HepG2 (cell line): ENCODE data around the gene GAS1. TPM values are rescaled to one million over a fixed set of nuclear protein-coding genes. Genes with fewer than 3 reads are reported as not detected.

Source experiments
- ATAC-seq: fragments of 200-7000 bp; cut with Tn5 transposase; 3 replicates; pipeline ENCODE4 v1.9.1; 2020; ENCODE audit warnings: mild to moderate bottlenecking, moderate library complexity
- BruUV-seq: library from RNA; stranded (reverse); fragments of 400-500 nt; replicated peaks from 2 replicates; lab custom pipeline; 2021; lab: Mats Ljungman, UMichigan
- CTCF ChIA-PET: fragments of 300-600 bp; formaldehyde crosslinking; extraction: SDS; loops from one replicate; lab custom pipeline; 2021; ENCODE audit warnings: low total read pairs, inconsistent platforms, low intra/inter-chr PET ratio; lab: Yijun Ruan, JAX
- POLR2A ChIA-PET: fragments of 350-600 bp; sonication (Branson Sonifier 250); formaldehyde crosslinking; loops from one replicate; lab custom pipeline; 2020; ENCODE audit warnings: antibody characterized with exemption, inconsistent platforms; lab: Yijun Ruan, JAX
- DNase-seq: peaks from one replicate; pipeline ENCODE4 v3.0.0-alpha.2; 2015; ENCODE audit warnings: low spot score
- FAIRE-seq: peaks from 3 replicates; lab custom pipeline; 2011; peaks lifted over from hg19 to GRCh38; lab: Jason Lieb, UNC
- H2AFZ ChIP-seq: one replicate; pipeline ENCODE4 v1.6.1; 2011; ENCODE audit warnings: low read length, inconsistent platforms
- H3K27ac ChIP-seq: fragments of 300-600 bp; 3 replicates; pipeline ENCODE4 v1.8.0; 2011; ENCODE audit warnings: mixed run types, mild to moderate bottlenecking, mixed read lengths, low read length, inconsistent platforms; ENCODE audit not compliant: insufficient read depth; ENCODE audit errors: extremely low read length
- H3K27me3 ChIP-seq, 2 experiments: fragments of 200-600 bp in 1 of 2; 2 replicates in 1 of 2; 3 replicates in 1 of 2; pipeline versions ENCODE4 v1.6.0 to v1.8.0; 2011; ENCODE audit warnings: low read length in 2 of 2, mild to moderate bottlenecking in 2 of 2, moderate library complexity in 2 of 2, inconsistent platforms in 1 of 2; ENCODE audit not compliant: insufficient read depth in 2 of 2, control insufficient read depth in 1 of 2
- H3K36me3 ChIP-seq, 2 experiments: fragments of 200-600 bp in 1 of 2; replicated peaks in 1 of 2; 2 replicates in 1 of 2; 3 replicates in 1 of 2; pipeline versions ENCODE4 v1.5.1 to v1.8.0; 2011; ENCODE audit warnings: low read length in 2 of 2, inconsistent platforms in 1 of 2; ENCODE audit not compliant: insufficient read depth in 2 of 2, control insufficient read depth in 1 of 2
- H3K4me1 ChIP-seq: 2 replicates; pipeline ENCODE4 v1.5.1; 2012; ENCODE audit warnings: low read length, inconsistent platforms; ENCODE audit not compliant: insufficient read depth
- H3K4me2 ChIP-seq: 2 replicates; pipeline ENCODE4 v1.6.0; 2011; ENCODE audit warnings: low read depth, low read length, inconsistent platforms
- H3K4me3 ChIP-seq, 3 experiments: fragments of 200-600 bp in 1 of 3; sonication (generic), shearing (Covaris generic) in 1 of 3; replicated peaks in 1 of 3; 2 replicates each; pipeline ENCODE4 v1.5.1; 2011 to 2016; ENCODE audit warnings: low read length in 3 of 3, inconsistent platforms in 2 of 3, low read depth in 2 of 3, mild to moderate bottlenecking in 2 of 3, control low read depth in 1 of 3, mixed read lengths in 1 of 3; ENCODE audit not compliant: insufficient read depth in 1 of 3
- H3K79me2 ChIP-seq: one replicate; pipeline ENCODE4 v1.6.1; 2011; ENCODE audit warnings: low read length, inconsistent platforms; ENCODE audit not compliant: insufficient read depth
- H3K9ac ChIP-seq: 2 replicates; pipeline ENCODE4 v1.6.0; 2011; ENCODE audit warnings: mild to moderate bottlenecking, low read depth, low read length, inconsistent platforms; ENCODE audit not compliant: insufficient read depth
- H3K9me3 ChIP-seq: 2 replicates; pipeline ENCODE4 v1.5.1; 2012; ENCODE audit warnings: mild to moderate bottlenecking, low read length
- H4K20me1 ChIP-seq: 2 replicates; pipeline ENCODE4 v1.6.0; 2011; ENCODE audit warnings: inconsistent platforms, mild to moderate bottlenecking, low read length, moderate library complexity; ENCODE audit not compliant: insufficient read depth
- NFIB ChIP-seq: sonication (generic); formaldehyde crosslinking; IDR thresholded peaks from 2 replicates; pipeline ENCODE4 v1.9.0; 2021; ENCODE audit warnings: missing genetic modification reagents, mild to moderate bottlenecking, borderline replicate concordance
- POGZ ChIP-seq: sonication (generic); formaldehyde crosslinking; IDR thresholded peaks from 2 replicates; pipeline ENCODE4 v1.4.0; 2020; ENCODE audit warnings: mild to moderate bottlenecking, missing genetic modification reagents
- RARA ChIP-seq: IDR thresholded peaks from 2 replicates; pipeline ENCODE4 v1.6.1; 2016; ENCODE audit warnings: missing genetic modification reagents, missing compliant biosample characterization
- SUZ12 ChIP-seq: fragments of 150-350 bp; IDR thresholded peaks from 2 replicates; pipeline ENCODE4 v1.6.1; 2014; ENCODE audit warnings: low read depth, low read length
- THYN1 ChIP-seq: sonication (generic); formaldehyde crosslinking; IDR thresholded peaks from 2 replicates; pipeline ENCODE4 v1.8.1; 2023; ENCODE audit warnings: low read depth, mild to moderate bottlenecking, moderate library complexity, missing genetic modification reagents, borderline replicate concordance
- ZNF101 ChIP-seq: sonication (generic); formaldehyde crosslinking; IDR thresholded peaks from 2 replicates; pipeline ENCODE4 v1.4.0; 2020; ENCODE audit warnings: mild to moderate bottlenecking, low read depth, missing genetic modification reagents, borderline replicate concordance
- ZNF557 ChIP-seq: sonication (generic); formaldehyde crosslinking; IDR thresholded peaks from 2 replicates; pipeline ENCODE4 v1.4.0; 2020; ENCODE audit warnings: missing genetic modification reagents
- ZNF563 ChIP-seq: sonication (generic); formaldehyde crosslinking; IDR thresholded peaks from 2 replicates; pipeline ENCODE4 v1.8.0; 2022; ENCODE audit warnings: mild to moderate bottlenecking, moderate library complexity, missing genetic modification reagents
- ZSCAN30 ChIP-seq: sonication (generic); formaldehyde crosslinking; IDR thresholded peaks from 2 replicates; pipeline ENCODE4 v1.5.0; 2020; ENCODE audit warnings: mild to moderate bottlenecking, missing genetic modification reagents
- WGBS: methylation state at CpG from one replicate; pipeline ENCODE4 v1.1.6; 2017; ENCODE audit warnings: low lambda C conversion rate; 5-methylcytosine and 5-hydroxymethylcytosine counted together
- in situ Hi-C: cut with HindIII; loops from 2 replicates; pipeline ENCODE4 v1.10.0; 2017; ENCODE audit warnings: low pct_unique_long_range_greater_than_20kb; ENCODE audit not compliant: extremely low pct_ligation_motif_present
- intact Hi-C: fragments of 100-400 bp; cut with micrococcal nuclease; formaldehyde crosslinking; loops from one replicate; pipeline ENCODE4 v1.10.0; 2022; ENCODE audit not compliant: unreplicated experiment
- polyA plus RNA-seq, 8 experiments: library from polyadenylated mRNA; depleted of rRNA in 3 of 8; stranded (reverse) in 7 of 8; unstranded in 1 of 8; fragments of >200 nt; fragmentation: Illumina TruSeq in 4 of 8; extraction: Trizol in 4 of 8; gene quantifications; 2 replicates each; pipeline versions ENCODE4 v1.2.1 to v1.2.3, GENCODE V29; 2011 to 2016; ENCODE audit warnings: low read depth in 4 of 8, missing spikeins in 1 of 8, mixed read lengths in 1 of 8; ENCODE audit not compliant: insufficient read depth in 1 of 8
- total RNA-seq, 5 experiments: library from RNA; depleted of rRNA; stranded (reverse); fragments of >200 nt; fragmentation: Illumina TruSeq; extraction: Trizol; gene quantifications; 2 replicates each; pipeline ENCODE4 v1.2.3, GENCODE V29; 2016; ENCODE audit warnings: low read depth in 1 of 5
- TF ChIP-seq, protein P1 (sequence below): sonication (generic); formaldehyde crosslinking; IDR thresholded peaks from 2 replicates; pipeline ENCODE4 v1.8.0; 2022; ENCODE audit warnings: low read depth, missing genetic modification reagents
- TF ChIP-seq, protein P2 (sequence below): sonication (generic); formaldehyde crosslinking; IDR thresholded peaks from 2 replicates; pipeline ENCODE4 v1.8.1; 2023; ENCODE audit warnings: mild to moderate bottlenecking, missing genetic modification reagents

The GAS1 gene
- total and polyA plus RNA-seq, 2 of the 13 experiments (the other 11 are each of a cell fraction or from before 2014, with no cell fraction given): not detected

DNA sequence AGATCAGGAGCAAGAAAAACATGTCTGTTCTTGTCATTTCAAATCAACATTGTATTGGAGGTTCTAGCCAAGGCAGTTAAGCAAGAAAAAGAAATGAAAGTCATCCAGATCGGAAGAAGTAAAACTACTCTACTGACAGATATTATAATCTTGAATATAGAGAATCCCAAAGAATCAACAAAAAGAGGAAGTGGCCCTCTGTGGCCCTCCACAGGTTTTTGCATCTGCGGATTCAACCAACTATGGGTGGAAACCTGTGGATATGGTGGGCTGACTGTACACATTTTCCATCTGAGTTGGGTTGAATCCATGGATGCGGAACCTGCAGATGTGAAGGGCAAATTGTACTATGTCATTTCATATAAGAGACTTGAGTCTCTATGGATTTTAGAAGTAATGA, 35.1 kb downstream of the GAS1 start (continued):
- no peak for TF ChIP-seq THYN1 (CRISPR knock-in tag)
- TF ChIP-seq, protein P1, sequence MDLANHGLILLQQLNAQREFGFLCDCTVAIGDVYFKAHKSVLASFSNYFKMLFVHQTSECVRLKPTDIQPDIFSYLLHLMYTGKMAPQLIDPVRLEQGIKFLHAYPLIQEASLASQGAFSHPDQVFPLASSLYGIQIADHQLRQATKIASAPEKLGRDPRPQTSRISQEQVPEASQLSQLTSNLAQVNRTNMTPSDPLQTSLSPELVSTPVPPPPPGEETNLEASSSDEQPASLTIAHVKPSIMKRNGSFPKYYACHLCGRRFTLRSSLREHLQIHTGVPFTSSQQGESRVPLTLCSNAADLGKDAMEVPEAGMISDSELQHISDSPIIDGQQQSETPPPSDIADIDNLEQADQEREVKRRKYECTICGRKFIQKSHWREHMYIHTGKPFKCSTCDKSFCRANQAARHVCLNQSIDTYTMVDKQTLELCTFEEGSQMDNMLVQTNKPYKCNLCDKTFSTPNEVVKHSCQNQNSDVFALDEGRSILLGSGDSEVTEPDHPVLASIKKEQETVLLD: no peak

DNA sequence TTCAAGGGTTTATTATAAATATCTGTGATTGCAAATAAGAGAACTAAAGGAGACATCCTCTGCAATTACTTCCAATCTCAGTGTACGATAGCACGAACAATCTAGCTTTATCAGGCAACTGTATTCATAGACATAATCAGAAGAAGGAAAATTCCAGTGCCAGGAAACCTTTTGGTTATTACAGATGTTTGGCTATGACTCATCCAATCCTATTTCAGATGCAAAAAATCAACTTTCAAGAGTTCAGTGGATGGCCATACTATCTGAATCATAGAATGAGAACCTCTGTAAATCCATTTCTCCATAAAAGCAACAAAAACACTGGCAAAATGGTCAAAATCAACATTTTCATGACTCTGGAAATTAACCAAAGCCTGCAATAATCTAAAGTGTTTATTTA, 37.9 kb downstream of the GAS1 start:
- Histone ChIP-seq H4K20me1 (no peaks in the 10 kb centered on the region), H3K36me3 (no peaks in the 10 kb centered on the region), H3K4me1 (no peaks in the 10 kb centered on the region), H3K79me2 (no peaks in the 10 kb centered on the region), H3K9ac (no peak overlapping the region), H3K9me3 (peaks cover 14% of the 10 kb centered on the region; the same call in 1 of the 2 replicates), H3K4me2 (no peak overlapping the region), H3K27ac (no peak overlapping the region), H3K27me3 (no peaks in the 10 kb centered on the region; a peak in 1 of 5 replicates), H3K4me3 (no peak overlapping the region), H2AFZ (no peak overlapping the region)
- TF ChIP-seq, protein P2, sequence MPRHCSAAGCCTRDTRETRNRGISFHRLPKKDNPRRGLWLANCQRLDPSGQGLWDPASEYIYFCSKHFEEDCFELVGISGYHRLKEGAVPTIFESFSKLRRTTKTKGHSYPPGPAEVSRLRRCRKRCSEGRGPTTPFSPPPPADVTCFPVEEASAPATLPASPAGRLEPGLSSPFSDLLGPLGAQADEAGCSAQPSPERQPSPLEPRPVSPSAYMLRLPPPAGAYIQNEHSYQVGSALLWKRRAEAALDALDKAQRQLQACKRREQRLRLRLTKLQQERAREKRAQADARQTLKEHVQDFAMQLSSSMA (CRISPR knock-in tag): no peak
- no peak for TF ChIP-seq ZNF563
- no peak for TF ChIP-seq NFIB (CRISPR knock-in tag)
- TF ChIP-seq RARA: no peak
- no peak for TF ChIP-seq SUZ12
- TF ChIP-seq ZNF101 (CRISPR knock-in tag): no peak
- TF ChIP-seq ZSCAN30: no peak
- TF ChIP-seq ZNF557 (CRISPR knock-in tag): no peak
- no peak for TF ChIP-seq POGZ (CRISPR knock-in tag)
- DNase-seq (no peak), FAIRE-seq (no peak), ATAC-seq (no peak)
- intact Hi-C loops: no loop called here
- BruUV-seq: no TSS peak
- in situ Hi-C loops: no loop called here
- CTCF ChIA-PET: no interaction called here
- POLR2A ChIA-PET: no interaction called here
- WGBS: 0% methylated on average over 2 of the region's 2 CpGs
